SK-N-MC (cell line): ENCODE measurements around the gene THADA.

Experiments used
- DNase-seq: peaks from one replicate; pipeline ENCODE4 v3.0.0-alpha.2; 2011; ENCODE audit warnings: low read depth, low spot score
- H3K27ac ChIP-seq: fragments of 200-600 bp; sonication (generic); 2 replicates; pipeline ENCODE4 v1.5.1; 2016; ENCODE audit warnings: mixed run types
- H3K36me3 ChIP-seq: fragments of 200-600 bp; sonication (generic); 2 replicates; pipeline ENCODE4 v1.6.1; 2017; ENCODE audit warnings: antibody characterized with exemption, low read length, mixed read lengths; ENCODE audit not compliant: insufficient read depth
- H3K4me3 ChIP-seq: fragments of 200-600 bp; sonication (generic); 2 replicates; pipeline ENCODE4 v1.5.1; 2016
- H3K9ac ChIP-seq: fragments of 200-600 bp; sonication (generic); 2 replicates; pipeline ENCODE4 v1.8.0; 2017; ENCODE audit warnings: mixed run types, mixed read lengths; ENCODE audit not compliant: insufficient read length
- H3K9me3 ChIP-seq: fragments of 200-600 bp; sonication (generic); 2 replicates; pipeline ENCODE4 v1.6.1; 2017; ENCODE audit warnings: low read depth, mild to moderate bottlenecking, antibody characterized with exemption, low read length, moderate library complexity, mixed read lengths
- EZH2 ChIP-seq: fragments of 200-600 bp; sonication (generic); IDR thresholded peaks from one replicate; pipeline ENCODE4 v1.6.1; 2017; ENCODE audit warnings: antibody characterized with exemption
- FOXP2 ChIP-seq: optimal IDR thresholded peaks from 2 replicates; pipeline ENCODE3; 2011; ENCODE audit warnings: mild to moderate bottlenecking, moderate library complexity; ENCODE audit not compliant: insufficient read depth; ENCODE audit errors: extremely low read length, control extremely low read depth
- POLR2AphosphoS5 ChIP-seq: IDR thresholded peaks from 2 replicates; pipeline ENCODE4 v1.6.1; 2012; ENCODE audit warnings: mild to moderate bottlenecking, low read depth, low read length, borderline replicate concordance

The THADA gene

DNA sequence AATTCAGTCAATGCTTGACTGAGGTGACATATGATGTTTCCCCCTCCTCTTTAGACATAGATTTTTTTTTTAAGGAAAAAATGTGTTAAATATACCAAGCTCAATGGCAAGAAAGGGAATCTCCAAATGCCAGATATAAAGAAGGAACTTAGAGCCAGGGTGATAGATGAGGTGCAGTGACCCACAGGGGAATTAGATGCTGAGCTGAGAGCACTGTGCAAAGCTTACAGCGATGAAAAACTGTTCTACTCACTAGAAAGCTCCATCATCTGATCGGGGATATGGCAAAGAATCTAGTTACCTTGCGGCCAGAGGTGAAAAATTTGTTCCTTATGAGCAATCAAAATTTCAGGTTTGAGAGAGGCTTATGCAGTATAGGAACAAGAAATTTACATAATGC, 218.5 kb downstream of the THADA start:
- H3K36me3 ChIP-seq, result no peaks in the 10 kb centered on the region
- no peak overlapping the region for H3K4me3 ChIP-seq
- no peaks in the 10 kb centered on the region for H3K9me3 ChIP-seq
- TF ChIP-seq FOXP2 (no peak), POLR2AphosphoS5 (no peak), EZH2 (no peak)
- H3K27ac ChIP-seq, result no peak overlapping the region
- DNase-seq, result no peak
- H3K9ac ChIP-seq, result no peak overlapping the region

GRCh38 chr2:43376523-43377198, 219.2 kb downstream of the THADA start:
- DNase-seq, result no peak
- no peak overlapping the region for H3K4me3 ChIP-seq
- no peak overlapping the region for H3K9ac ChIP-seq
- no peak overlapping the region for H3K27ac ChIP-seq
- no peaks in the 10 kb centered on the region for H3K36me3 ChIP-seq
- no peaks in the 10 kb centered on the region for H3K9me3 ChIP-seq
- TF ChIP-seq EZH2 (no peak), POLR2AphosphoS5 (no peak), FOXP2 (no peak)

- Histone ChIP-seq H3K27ac (no peak overlapping the region), H3K9me3 (no peaks in the 10 kb centered on the region), H3K36me3 (no peaks in the 10 kb centered on the region), H3K9ac (no peak overlapping the region), H3K4me3 (no peak overlapping the region)
- no peak for TF ChIP-seq FOXP2
- no peak for DNase-seq
Measured at GRCh38 chr2:43375746-43376522, 219.9 kb downstream of the THADA start.

DNA sequence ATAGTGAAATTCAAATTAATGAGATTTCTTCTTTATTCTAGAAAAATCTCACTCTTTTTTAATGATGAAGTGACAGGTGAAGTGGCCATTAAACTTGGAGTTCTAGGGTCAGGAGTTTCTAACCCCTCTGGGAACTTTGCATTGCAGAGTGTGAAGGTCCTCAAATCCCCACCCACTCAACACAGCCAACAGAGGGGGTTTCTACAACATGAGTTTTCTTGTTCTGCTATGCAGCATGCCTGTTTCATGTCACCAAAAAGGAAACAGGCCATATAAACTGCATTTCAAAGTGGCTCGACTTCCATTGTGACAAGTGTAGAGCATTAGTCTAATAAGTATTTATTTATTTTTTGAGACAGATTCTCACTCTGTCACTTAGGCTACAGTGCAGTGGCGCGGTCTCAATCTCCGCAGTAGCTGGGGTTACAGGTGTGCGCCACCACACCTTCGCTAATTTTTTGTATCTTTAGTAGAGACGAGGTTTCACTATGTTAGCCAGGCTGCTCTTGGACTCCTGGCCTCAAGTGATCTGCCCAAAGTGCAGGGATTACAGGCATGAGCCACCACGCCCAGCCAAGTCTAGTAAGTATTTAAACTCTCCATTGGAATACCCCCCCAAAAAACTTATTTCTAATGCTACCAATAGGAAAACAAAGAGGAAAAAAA, 223.3 kb downstream of the THADA start:
- Histone ChIP-seq H3K4me3 (no peak overlapping the region), H3K27ac (no peak overlapping the region), H3K9ac (no peak overlapping the region), H3K36me3 (no peaks in the 10 kb centered on the region), H3K9me3 (no peaks in the 10 kb centered on the region)
- TF ChIP-seq FOXP2, result no peak
- TF ChIP-seq EZH2, result no peak
- TF ChIP-seq POLR2AphosphoS5, result no peak
- no peak for DNase-seq

DNA sequence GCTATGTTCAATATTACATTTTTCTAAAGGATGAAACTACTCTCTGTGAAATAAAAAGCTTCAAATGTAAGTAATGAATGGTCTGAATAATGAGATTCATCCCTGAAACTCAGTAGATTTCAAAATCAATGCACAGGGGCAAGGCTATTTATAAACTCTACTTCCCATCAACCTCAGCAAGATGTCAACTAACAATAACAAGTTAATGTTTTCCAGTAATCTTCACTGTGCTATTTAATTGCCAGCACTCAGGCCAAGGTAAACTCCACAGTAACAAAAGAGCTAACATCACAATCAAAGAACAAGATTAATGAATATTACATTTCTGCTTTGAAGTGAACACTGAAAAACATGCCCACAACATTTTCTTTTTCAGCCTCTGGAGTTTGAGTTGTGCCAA, 225.1 kb downstream of the THADA start:
- Histone ChIP-seq H3K36me3 (no peaks in the 10 kb centered on the region), H3K27ac (no peak overlapping the region), H3K9me3 (no peaks in the 10 kb centered on the region), H3K4me3 (no peak overlapping the region), H3K9ac (no peak overlapping the region)
- no peak for DNase-seq
- TF ChIP-seq FOXP2 (no peak), POLR2AphosphoS5 (no peak), EZH2 (no peak)

DNA sequence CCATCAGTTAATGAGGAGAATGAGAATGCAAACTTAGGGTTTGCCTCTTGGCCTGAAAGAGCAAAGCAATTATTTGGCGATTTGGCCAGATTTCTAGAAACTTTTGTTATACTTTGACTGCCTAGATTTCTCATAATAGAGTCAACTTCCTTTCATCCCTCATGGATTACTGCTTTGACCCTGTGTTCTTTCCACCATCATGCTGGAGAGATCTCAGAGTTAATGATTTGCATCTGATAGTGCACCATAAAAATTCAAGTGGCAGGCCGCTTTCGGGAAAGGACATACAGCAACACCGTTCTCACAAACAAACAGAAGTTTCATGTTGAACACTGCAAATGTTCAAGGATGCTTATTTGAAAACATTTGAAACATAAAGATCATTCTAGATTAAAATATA, 225.7 kb downstream of the THADA start:
- Histone ChIP-seq H3K9me3 (no peaks in the 10 kb centered on the region), H3K36me3 (no peaks in the 10 kb centered on the region), H3K27ac (no peak overlapping the region), H3K4me3 (no peak overlapping the region), H3K9ac (no peak overlapping the region)
- no peak for TF ChIP-seq FOXP2
- TF ChIP-seq POLR2AphosphoS5, result no peak
- no peak for TF ChIP-seq EZH2
- DNase-seq, result no peak

DNA sequence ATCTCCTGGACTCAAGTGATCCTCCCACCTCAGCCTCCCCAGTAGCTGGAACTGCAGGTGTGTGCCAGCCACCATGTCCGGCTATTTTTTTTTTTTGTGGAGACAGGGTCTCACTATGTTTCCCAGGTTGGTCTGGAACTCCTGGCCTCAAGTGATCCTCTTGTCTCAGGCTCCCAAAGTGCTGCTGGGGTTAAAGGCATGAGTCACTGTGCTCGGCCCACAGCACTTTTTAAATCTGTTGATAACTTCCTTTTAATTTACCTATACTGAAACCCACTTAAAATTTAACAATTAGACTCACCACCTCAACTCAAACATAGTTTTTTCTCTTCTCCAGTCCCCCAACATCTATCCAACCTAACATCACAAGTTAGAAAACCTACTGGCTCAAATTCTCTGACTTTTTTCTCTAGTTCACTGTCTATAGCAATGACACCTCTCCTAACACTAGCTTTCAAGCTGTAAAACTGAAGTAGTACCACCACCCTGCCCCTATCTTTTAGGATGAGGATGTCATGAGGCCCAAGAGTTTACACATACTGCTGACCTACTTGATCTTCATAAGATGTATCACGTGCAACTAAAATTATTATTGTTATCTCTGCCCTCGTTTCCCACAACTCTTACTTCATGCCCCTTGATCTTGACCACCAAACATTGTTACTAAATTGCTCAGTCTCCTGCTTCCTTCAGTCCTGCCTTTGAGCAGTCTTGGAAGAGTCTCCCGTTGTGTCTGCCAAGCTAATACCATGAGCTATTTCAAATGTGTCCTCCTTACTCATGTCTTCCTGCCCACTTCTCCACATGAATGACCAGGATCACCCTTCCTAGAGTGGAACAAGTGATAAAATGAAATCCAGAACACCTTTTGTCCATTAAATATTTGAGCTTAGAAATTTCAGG, 227.1 kb downstream of the THADA start:
- H3K9ac ChIP-seq, result no peak overlapping the region
- no peaks in the 10 kb centered on the region for H3K9me3 ChIP-seq
- DNase-seq, result no peak
- H3K36me3 ChIP-seq, result no peaks in the 10 kb centered on the region
- no peak overlapping the region for H3K27ac ChIP-seq
- H3K4me3 ChIP-seq, result no peak overlapping the region
- TF ChIP-seq FOXP2 (no peak), POLR2AphosphoS5 (no peak), EZH2 (no peak)
